WTC11 (cell line): ENCODE measurements around the gene STARD13. TPM values are rescaled to one million over a fixed set of nuclear protein-coding genes. Genes with fewer than 3 reads are reported as not detected.

Experiments used
- ATAC-seq: fragments of 200-7000 bp; cut with Tn5 transposase; 2 replicates; pipeline ENCODE4 v1.10.0; 2021; ENCODE audit warnings: mild to moderate bottlenecking, moderate library complexity
- CTCF ChIA-PET: fragments of 300-600 bp; sonication (Branson Sonifier 250); formaldehyde crosslinking; loops from one replicate; lab custom pipeline; 2021; ENCODE audit warnings: antibody characterized with exemption; lab: Charles Lee
- POLR2A ChIA-PET: fragments of 350-600 bp; sonication (Branson Sonifier 250); formaldehyde crosslinking; loops from one replicate; lab custom pipeline; 2021; ENCODE audit warnings: antibody characterized with exemption; lab: Charles Lee
- DNase-seq: peaks from one replicate; pipeline ENCODE4 v3.0.0; 2021; ENCODE audit warnings: low spot score
- H3K27ac Mint-ChIP-seq: 2 replicates; pipeline ENCODE4 v1.8.0; 2021; ENCODE audit warnings: mixed read lengths
- H3K27me3 Mint-ChIP-seq: 2 replicates; pipeline ENCODE4 v1.8.0; 2021; ENCODE audit warnings: low read depth, mild to moderate bottlenecking, moderate library complexity, mixed read lengths
- H3K36me3 Mint-ChIP-seq: 2 replicates; pipeline ENCODE4 v1.8.0; 2021; ENCODE audit warnings: mixed read lengths
- H3K4me1 Mint-ChIP-seq: 2 replicates; pipeline ENCODE4 v1.8.0; 2022; ENCODE audit warnings: mixed read lengths
- H3K4me3 Mint-ChIP-seq: 2 replicates; pipeline ENCODE4 v1.8.0; 2021; ENCODE audit warnings: mild to moderate bottlenecking, moderate library complexity, mixed read lengths
- H3K9me3 Mint-ChIP-seq: 2 replicates; pipeline ENCODE4 v1.8.0; 2021; ENCODE audit warnings: mixed read lengths
- ATF2 ChIP-seq: sonication (generic); formaldehyde crosslinking; IDR thresholded peaks from 2 replicates; pipeline ENCODE4 v1.8.1; 2022; ENCODE audit warnings: low read depth, missing genetic modification reagents, borderline replicate concordance
- ATF3 ChIP-seq: sonication (generic); formaldehyde crosslinking; conservative IDR thresholded peaks from 2 replicates; pipeline ENCODE4 v1.8.1; 2022; ENCODE audit warnings: mild to moderate bottlenecking, missing genetic modification reagents
- CREM ChIP-seq: sonication (generic); formaldehyde crosslinking; IDR thresholded peaks from 2 replicates; pipeline ENCODE4 v1.8.1; 2022; ENCODE audit warnings: mild to moderate bottlenecking, missing genetic modification reagents, moderate library complexity
- ESRRA ChIP-seq: sonication (generic); formaldehyde crosslinking; IDR thresholded peaks from 2 replicates; pipeline ENCODE4 v1.8.1; 2022; ENCODE audit warnings: mild to moderate bottlenecking, missing genetic modification reagents, borderline replicate concordance
- FOXP1 ChIP-seq: sonication (generic); formaldehyde crosslinking; IDR thresholded peaks from 2 replicates; pipeline ENCODE4 v1.8.0; 2022; ENCODE audit warnings: missing genetic modification reagents, mild to moderate bottlenecking, moderate library complexity, borderline replicate concordance
- GABPB1 ChIP-seq: sonication (generic); formaldehyde crosslinking; IDR thresholded peaks from 2 replicates; pipeline ENCODE4 v1.8.1; 2023; ENCODE audit warnings: mild to moderate bottlenecking, missing genetic modification reagents
- GRHL2 ChIP-seq: fragments of 250-450 bp; sonication (Bioruptor Pico); IDR thresholded peaks from 2 replicates; pipeline ENCODE4 v1.8.0; 2022; ENCODE audit warnings: mild to moderate bottlenecking, moderate library complexity; ENCODE audit not compliant: insufficient replicate concordance, severe bottlenecking
- GTF2I ChIP-seq: fragments of 250-450 bp; sonication (Bioruptor Pico); conservative IDR thresholded peaks from 2 replicates; pipeline ENCODE4 v1.4.0; 2021; ENCODE audit warnings: mild to moderate bottlenecking
- HMGA2 ChIP-seq: fragments of 250-450 bp; sonication (Bioruptor Pico); IDR thresholded peaks from 2 replicates; pipeline ENCODE4 v1.4.0; 2021; ENCODE audit warnings: mild to moderate bottlenecking, moderate library complexity
- NFE2L1 ChIP-seq: sonication (generic); formaldehyde crosslinking; IDR thresholded peaks from 2 replicates; pipeline ENCODE4 v1.8.1; 2023; ENCODE audit warnings: missing genetic modification reagents
- NR2C2 ChIP-seq: sonication (generic); formaldehyde crosslinking; IDR thresholded peaks from 2 replicates; pipeline ENCODE4 v1.8.0; 2022; ENCODE audit warnings: mild to moderate bottlenecking, missing genetic modification reagents
- RELA ChIP-seq: sonication (generic); formaldehyde crosslinking; IDR thresholded peaks from 2 replicates; pipeline ENCODE4 v1.8.1; 2022; ENCODE audit warnings: missing genetic modification reagents, mild to moderate bottlenecking, borderline replicate concordance
- SOX15 ChIP-seq: fragments of 250-450 bp; sonication (Bioruptor Pico); IDR thresholded peaks from 2 replicates; pipeline ENCODE4 v1.9.0; 2021; ENCODE audit warnings: mild to moderate bottlenecking
- TCF7 ChIP-seq: sonication (generic); formaldehyde crosslinking; IDR thresholded peaks from 2 replicates; pipeline ENCODE4 v1.8.0; 2022; ENCODE audit warnings: mild to moderate bottlenecking, low read depth, missing genetic modification reagents, moderate library complexity
- ZNF263 ChIP-seq: sonication (generic); formaldehyde crosslinking; IDR thresholded peaks from 2 replicates; pipeline ENCODE4 v1.8.1; 2022; ENCODE audit warnings: low read depth, mild to moderate bottlenecking, moderate library complexity, missing genetic modification reagents
- ZNF423 ChIP-seq: fragments of 250-450 bp; sonication (Bioruptor Pico); IDR thresholded peaks from 2 replicates; pipeline ENCODE4 v2.1.2; 2022; ENCODE audit warnings: mild to moderate bottlenecking, moderate library complexity
- total RNA-seq: library from RNA; stranded (reverse); gene quantifications from 3 replicates; pipeline ENCODE4 v1.2.3, GENCODE V29; 2021
- TF ChIP-seq, protein P1 (sequence below): sonication (generic); formaldehyde crosslinking; IDR thresholded peaks from 2 replicates; pipeline ENCODE4 v1.8.1; 2023; ENCODE audit warnings: mild to moderate bottlenecking, missing genetic modification reagents
- TF ChIP-seq, protein P2 (sequence below): sonication (generic); formaldehyde crosslinking; IDR thresholded peaks from 2 replicates; pipeline ENCODE4 v1.8.0; 2023; ENCODE audit warnings: missing genetic modification reagents, mild to moderate bottlenecking, borderline replicate concordance
- TF ChIP-seq, protein P3 (sequence below): sonication (generic); formaldehyde crosslinking; IDR thresholded peaks from 2 replicates; pipeline ENCODE4 v1.8.1; 2023; ENCODE audit warnings: mild to moderate bottlenecking, missing genetic modification reagents, moderate library complexity

Gene STARD13
- total RNA-seq, 1 experiment from 2014 or later, result 4.4 TPM

- DNase-seq (no peak), ATAC-seq (no peak)
- Mint-ChIP-seq H3K27me3 (no peaks in the 10 kb centered on the region), H3K36me3 (no peaks in the 10 kb centered on the region), H3K4me3 (no peak overlapping the region), H3K4me1 (peaks cover 2% of the 10 kb centered on the region), H3K27ac (no peak overlapping the region), H3K9me3 (no peaks in the 10 kb centered on the region)
- TF ChIP-seq GTF2I (CRISPR knock-in tag) (no peak), NFE2L1 (CRISPR knock-in tag) (no peak)
- ChIA-PET POLR2A (no interaction called here), CTCF (no interaction called here)
These were observed 34.4 kb downstream of the STARD13 start for GRCh38 chr13:33251131-33251661.

DNA sequence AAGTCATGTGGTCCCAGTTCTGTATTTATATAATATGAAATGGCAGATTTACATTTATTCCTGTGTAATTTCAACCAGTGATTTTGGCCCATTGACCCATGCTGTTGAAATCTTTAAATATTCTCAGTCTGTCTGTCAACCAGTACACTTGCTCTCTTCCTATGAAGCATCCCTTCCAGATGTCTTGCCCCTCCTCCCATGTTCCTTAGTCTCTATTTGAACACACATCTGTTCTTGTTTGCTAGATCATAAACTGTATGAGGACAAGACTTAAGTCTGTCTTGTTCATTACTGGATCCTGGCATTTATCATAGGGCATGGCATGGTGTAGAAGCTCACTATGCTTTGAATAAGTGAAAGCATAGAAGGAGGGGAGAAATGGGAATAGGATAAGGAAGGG lies 34.9 kb downstream of the STARD13 start:
- POLR2A ChIA-PET, result no interaction called here
- no peaks in the 10 kb centered on the region for H3K36me3 Mint-ChIP-seq

More for the DNA sequence above, 34.9 kb downstream of the STARD13 start:
- no peaks in the 10 kb centered on the region for H3K9me3 Mint-ChIP-seq
- H3K27me3 Mint-ChIP-seq, result no peaks in the 10 kb centered on the region
- no peaks in the 10 kb centered on the region for H3K4me1 Mint-ChIP-seq
- CTCF ChIA-PET, result no interaction called here
- no peak overlapping the region for H3K4me3 Mint-ChIP-seq
- no peak overlapping the region for H3K27ac Mint-ChIP-seq
- DNase-seq (no peak), ATAC-seq (no peak)
- no peak for TF ChIP-seq GABPB1 (CRISPR knock-in tag)
- TF ChIP-seq ATF2, result no peak
- no peak for TF ChIP-seq ESRRA (CRISPR knock-in tag)
- TF ChIP-seq SOX15, result no peak
- no peak for TF ChIP-seq ZNF263 (CRISPR knock-in tag)
- TF ChIP-seq, protein P1, sequence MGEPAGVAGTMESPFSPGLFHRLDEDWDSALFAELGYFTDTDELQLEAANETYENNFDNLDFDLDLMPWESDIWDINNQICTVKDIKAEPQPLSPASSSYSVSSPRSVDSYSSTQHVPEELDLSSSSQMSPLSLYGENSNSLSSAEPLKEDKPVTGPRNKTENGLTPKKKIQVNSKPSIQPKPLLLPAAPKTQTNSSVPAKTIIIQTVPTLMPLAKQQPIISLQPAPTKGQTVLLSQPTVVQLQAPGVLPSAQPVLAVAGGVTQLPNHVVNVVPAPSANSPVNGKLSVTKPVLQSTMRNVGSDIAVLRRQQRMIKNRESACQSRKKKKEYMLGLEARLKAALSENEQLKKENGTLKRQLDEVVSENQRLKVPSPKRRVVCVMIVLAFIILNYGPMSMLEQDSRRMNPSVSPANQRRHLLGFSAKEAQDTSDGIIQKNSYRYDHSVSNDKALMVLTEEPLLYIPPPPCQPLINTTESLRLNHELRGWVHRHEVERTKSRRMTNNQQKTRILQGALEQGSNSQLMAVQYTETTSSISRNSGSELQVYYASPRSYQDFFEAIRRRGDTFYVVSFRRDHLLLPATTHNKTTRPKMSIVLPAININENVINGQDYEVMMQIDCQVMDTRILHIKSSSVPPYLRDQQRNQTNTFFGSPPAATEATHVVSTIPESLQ (CRISPR knock-in tag), result no peak
- TF ChIP-seq, protein P2, sequence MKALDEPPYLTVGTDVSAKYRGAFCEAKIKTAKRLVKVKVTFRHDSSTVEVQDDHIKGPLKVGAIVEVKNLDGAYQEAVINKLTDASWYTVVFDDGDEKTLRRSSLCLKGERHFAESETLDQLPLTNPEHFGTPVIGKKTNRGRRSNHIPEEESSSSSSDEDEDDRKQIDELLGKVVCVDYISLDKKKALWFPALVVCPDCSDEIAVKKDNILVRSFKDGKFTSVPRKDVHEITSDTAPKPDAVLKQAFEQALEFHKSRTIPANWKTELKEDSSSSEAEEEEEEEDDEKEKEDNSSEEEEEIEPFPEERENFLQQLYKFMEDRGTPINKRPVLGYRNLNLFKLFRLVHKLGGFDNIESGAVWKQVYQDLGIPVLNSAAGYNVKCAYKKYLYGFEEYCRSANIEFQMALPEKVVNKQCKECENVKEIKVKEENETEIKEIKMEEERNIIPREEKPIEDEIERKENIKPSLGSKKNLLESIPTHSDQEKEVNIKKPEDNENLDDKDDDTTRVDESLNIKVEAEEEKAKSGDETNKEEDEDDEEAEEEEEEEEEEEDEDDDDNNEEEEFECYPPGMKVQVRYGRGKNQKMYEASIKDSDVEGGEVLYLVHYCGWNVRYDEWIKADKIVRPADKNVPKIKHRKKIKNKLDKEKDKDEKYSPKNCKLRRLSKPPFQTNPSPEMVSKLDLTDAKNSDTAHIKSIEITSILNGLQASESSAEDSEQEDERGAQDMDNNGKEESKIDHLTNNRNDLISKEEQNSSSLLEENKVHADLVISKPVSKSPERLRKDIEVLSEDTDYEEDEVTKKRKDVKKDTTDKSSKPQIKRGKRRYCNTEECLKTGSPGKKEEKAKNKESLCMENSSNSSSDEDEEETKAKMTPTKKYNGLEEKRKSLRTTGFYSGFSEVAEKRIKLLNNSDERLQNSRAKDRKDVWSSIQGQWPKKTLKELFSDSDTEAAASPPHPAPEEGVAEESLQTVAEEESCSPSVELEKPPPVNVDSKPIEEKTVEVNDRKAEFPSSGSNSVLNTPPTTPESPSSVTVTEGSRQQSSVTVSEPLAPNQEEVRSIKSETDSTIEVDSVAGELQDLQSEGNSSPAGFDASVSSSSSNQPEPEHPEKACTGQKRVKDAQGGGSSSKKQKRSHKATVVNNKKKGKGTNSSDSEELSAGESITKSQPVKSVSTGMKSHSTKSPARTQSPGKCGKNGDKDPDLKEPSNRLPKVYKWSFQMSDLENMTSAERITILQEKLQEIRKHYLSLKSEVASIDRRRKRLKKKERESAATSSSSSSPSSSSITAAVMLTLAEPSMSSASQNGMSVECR (CRISPR knock-in tag), result no peak
- no peak for TF ChIP-seq HMGA2 (CRISPR knock-in tag)
- TF ChIP-seq ATF3 (CRISPR knock-in tag), result no peak
- no peak for TF ChIP-seq NR2C2
- TF ChIP-seq TCF7 (CRISPR knock-in tag), result no peak
- no peak for TF ChIP-seq ZNF423
- no peak for TF ChIP-seq FOXP1 (CRISPR knock-in tag)
- TF ChIP-seq CREM (CRISPR knock-in tag), result no peak
- TF ChIP-seq, protein P3, sequence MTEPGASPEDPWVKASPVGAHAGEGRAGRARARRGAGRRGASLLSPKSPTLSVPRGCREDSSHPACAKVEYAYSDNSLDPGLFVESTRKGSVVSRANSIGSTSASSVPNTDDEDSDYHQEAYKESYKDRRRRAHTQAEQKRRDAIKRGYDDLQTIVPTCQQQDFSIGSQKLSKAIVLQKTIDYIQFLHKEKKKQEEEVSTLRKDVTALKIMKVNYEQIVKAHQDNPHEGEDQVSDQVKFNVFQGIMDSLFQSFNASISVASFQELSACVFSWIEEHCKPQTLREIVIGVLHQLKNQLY (CRISPR knock-in tag), result no peak
- TF ChIP-seq RELA (CRISPR knock-in tag), result no peak
- TF ChIP-seq GRHL2 (CRISPR knock-in tag), result no peak
